Neural crest cell (in vitro differentiated cells): Measurements from ENCODE around the gene PPP2R2B. TPM values are rescaled to one million over a fixed set of nuclear protein-coding genes. Genes with fewer than 3 reads are reported as not detected.

ENCODE experiments used
- DNase-seq: peaks from one replicate; pipeline ENCODE4 v3.0.0; 2021; ENCODE audit warnings: low read depth, mixed read lengths, low spot score
- H3K27ac Mint-ChIP-seq: one replicate; pipeline ENCODE4 v1.8.0; 2021; ENCODE audit warnings: mild to moderate bottlenecking, mixed read lengths; ENCODE audit not compliant: unreplicated experiment
- H3K27me3 Mint-ChIP-seq: 2 replicates; pipeline ENCODE4 v1.8.0; 2021; ENCODE audit warnings: low read depth, mild to moderate bottlenecking, mixed read lengths
- H3K36me3 Mint-ChIP-seq: 2 replicates; pipeline ENCODE4 v1.8.0; 2021; ENCODE audit warnings: low read depth, mild to moderate bottlenecking, mixed read lengths
- H3K4me1 Mint-ChIP-seq: 2 replicates; pipeline ENCODE4 v1.8.0; 2021; ENCODE audit warnings: mixed read lengths
- H3K4me3 Mint-ChIP-seq: one replicate; pipeline ENCODE4 v1.8.0; 2021; ENCODE audit warnings: mild to moderate bottlenecking, mixed read lengths
- H3K9me3 Mint-ChIP-seq: 2 replicates; pipeline ENCODE4 v1.8.0; 2021; ENCODE audit warnings: mixed read lengths
- CTCF ChIP-seq: fragments of 200-600 bp; sonication (generic); conservative IDR thresholded peaks from 2 replicates; pipeline ENCODE4 v1.5.0; 2021; ENCODE audit warnings: antibody characterized with exemption, mild to moderate bottlenecking
- total RNA-seq: library from RNA; stranded (reverse); gene quantifications from 2 replicates; pipeline ENCODE4 v1.2.1, GENCODE V29; 2021

Gene PPP2R2B
- total RNA-seq, 1 donor from 2014 or later = 4.9 TPM

DNA sequence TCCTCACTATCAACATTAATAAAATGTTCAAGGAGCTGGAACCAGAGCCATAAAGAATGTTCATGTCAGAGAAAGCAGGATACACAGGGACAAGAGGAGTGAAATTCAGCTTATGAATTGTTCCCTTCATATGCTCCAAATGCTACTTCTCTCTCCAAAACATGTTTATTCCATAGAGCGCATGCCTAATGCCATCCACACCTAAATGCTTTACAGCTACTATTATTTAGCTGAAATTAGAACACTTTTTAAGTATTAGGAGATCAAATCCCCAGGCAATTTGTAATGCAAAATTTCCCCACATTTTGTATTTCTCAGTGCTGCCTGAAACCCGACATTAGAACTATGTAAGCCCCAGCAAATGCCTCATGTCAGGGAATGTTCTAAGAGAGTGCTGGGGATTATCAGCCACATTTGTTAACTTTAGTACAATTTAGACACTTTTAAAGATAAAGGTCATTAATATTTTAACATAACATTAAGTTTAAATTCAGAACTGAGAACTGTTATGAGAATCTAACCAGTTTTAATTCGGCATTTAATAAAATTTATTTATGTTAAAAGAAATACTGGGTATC, 75.5 kb downstream of the PPP2R2B start:
- TF ChIP-seq CTCF = no peak
- DNase-seq = no peak
- H3K27ac Mint-ChIP-seq = no peak overlapping the region
- no peaks in the 10 kb centered on the region for H3K36me3 Mint-ChIP-seq
- no peak overlapping the region for H3K4me3 Mint-ChIP-seq
- H3K9me3 Mint-ChIP-seq = no peaks in the 10 kb centered on the region
- H3K27me3 Mint-ChIP-seq = no peaks in the 10 kb centered on the region
- peaks cover 10% of the 10 kb centered on the region for H3K4me1 Mint-ChIP-seq

DNA sequence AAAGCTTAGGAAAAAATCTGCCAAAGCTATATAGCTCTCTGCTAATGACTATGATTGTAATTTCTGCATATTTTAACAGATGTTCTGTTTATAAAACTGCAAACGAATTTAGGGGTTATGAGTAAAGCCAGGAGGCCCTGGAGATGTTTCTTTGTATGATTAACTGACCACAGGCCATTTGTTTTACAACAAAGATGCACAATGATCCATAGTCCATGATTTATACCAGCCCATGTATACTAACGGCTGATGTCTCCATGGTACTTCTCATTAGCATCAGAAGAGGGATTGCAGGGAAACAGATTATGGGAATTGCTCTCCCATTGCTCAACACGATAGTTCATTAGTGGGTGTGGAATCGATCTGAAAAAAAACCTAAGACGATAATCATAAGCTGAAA, 78.9 kb downstream of the PPP2R2B start:
- no peak overlapping the region for H3K4me3 Mint-ChIP-seq
- H3K27me3 Mint-ChIP-seq = no peaks in the 10 kb centered on the region
- H3K27ac Mint-ChIP-seq = no peak overlapping the region
- DNase-seq = no peak
- no peak for TF ChIP-seq CTCF
- peaks cover 27% of the 10 kb centered on the region for H3K4me1 Mint-ChIP-seq
- no peaks in the 10 kb centered on the region for H3K36me3 Mint-ChIP-seq
- no peaks in the 10 kb centered on the region for H3K9me3 Mint-ChIP-seq

- Mint-ChIP-seq H3K27ac (no peak overlapping the region), H3K9me3 (no peaks in the 10 kb centered on the region), H3K4me3 (no peak overlapping the region), H3K27me3 (no peaks in the 10 kb centered on the region), H3K4me1 (peaks cover 27% of the 10 kb centered on the region), H3K36me3 (no peaks in the 10 kb centered on the region)
- no peak for TF ChIP-seq CTCF
- DNase-seq = no peak
Measured at GRCh38 chr5:146799231-146799630, 79.3 kb downstream of the PPP2R2B start.

DNA sequence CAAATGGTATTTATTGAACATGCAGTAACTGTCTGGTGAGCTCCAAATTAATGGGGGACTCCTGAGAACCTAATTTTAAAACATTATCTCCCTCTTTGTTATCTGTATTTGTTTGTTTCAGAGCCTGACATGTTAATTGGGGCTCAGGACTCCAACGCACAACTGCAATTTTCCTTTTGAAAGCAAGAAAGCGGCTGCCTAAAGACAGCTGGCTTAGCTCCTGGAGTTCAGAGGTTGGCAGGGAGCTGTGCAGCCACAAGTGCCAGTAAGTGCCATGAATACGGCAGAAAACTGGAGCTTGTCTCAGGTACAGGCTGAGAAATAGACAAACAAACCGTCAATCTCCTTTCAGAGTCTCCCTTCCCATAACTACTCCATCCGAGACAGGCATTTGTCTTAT, 80.9 kb downstream of the PPP2R2B start:
- Mint-ChIP-seq H3K4me1 (peaks cover 27% of the 10 kb centered on the region), H3K27ac (no peak overlapping the region), H3K4me3 (no peak overlapping the region), H3K27me3 (no peaks in the 10 kb centered on the region), H3K9me3 (no peaks in the 10 kb centered on the region), H3K36me3 (no peaks in the 10 kb centered on the region)
- DNase-seq = no peak
- TF ChIP-seq CTCF = no peak

DNA sequence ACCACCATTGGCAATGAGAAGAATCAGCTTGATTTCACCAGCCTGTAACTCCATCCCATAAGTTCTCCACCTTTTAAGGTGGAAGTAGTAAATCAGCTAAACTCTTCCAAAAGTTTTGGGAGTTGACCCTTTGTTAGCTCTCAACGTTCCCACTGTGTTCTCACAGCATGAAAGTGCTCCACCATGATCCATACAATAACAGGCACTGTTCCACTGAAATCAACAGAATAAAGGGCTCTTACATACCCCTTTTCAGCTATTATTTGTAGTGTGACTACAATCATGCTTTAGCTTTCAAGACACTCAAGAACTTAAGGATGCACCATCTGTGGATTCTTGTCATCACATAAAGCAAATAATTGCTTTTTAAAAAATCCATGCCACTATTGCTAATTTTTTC, 81.6 kb downstream of the PPP2R2B start:
- Mint-ChIP-seq H3K4me1 (peaks cover 27% of the 10 kb centered on the region), H3K9me3 (no peaks in the 10 kb centered on the region), H3K27me3 (no peaks in the 10 kb centered on the region), H3K27ac (no peak overlapping the region), H3K4me3 (no peak overlapping the region), H3K36me3 (no peaks in the 10 kb centered on the region)
- TF ChIP-seq CTCF = no peak
- DNase-seq = no peak

DNA sequence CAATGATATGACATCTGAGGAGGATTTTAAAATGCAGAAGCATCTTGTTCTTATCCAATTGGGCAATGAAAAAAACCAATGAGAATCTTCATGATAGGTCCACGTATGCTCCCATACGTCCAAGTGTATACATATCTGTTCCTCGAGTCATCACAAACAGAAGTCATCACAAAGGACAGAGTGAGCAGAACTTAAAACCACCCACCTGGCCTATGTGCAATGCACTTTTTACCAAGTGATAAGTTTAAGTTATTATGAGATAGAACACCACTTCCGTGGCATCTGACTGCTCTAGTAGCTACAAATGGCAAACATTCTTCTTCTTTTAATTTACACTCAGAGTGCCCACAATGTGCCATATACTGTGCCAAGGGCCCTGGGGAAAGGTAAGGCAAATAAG, 82.4 kb downstream of the PPP2R2B start:
- Mint-ChIP-seq H3K36me3 (no peaks in the 10 kb centered on the region), H3K9me3 (no peaks in the 10 kb centered on the region), H3K27ac (no peak overlapping the region), H3K27me3 (no peaks in the 10 kb centered on the region), H3K4me3 (no peak overlapping the region), H3K4me1 (peaks cover 27% of the 10 kb centered on the region)
- no peak for DNase-seq
- TF ChIP-seq CTCF = no peak
